Sigmoid colon (tissue), 7 donors: ENCODE results near the gene ZNF778. TPM values are rescaled to one million over a fixed set of nuclear protein-coding genes. Genes with fewer than 3 reads are reported as not detected.
A peak's percentile ranks its signal among the peaks of the same experiment; 100 is the strongest.

Experiments
- DNase-seq: peaks from one replicate; pipeline ENCODE4 v3.0.0-alpha.2; 2019
- H3K27ac ChIP-seq, 4 donors: fragments of 200-600 bp; sonication (generic); one replicate each; pipeline ENCODE4 v1.5.1; 2016 to 2019; ENCODE audit warnings: mild to moderate bottlenecking in 1 of 4
- H3K27me3 ChIP-seq, 3 donors: fragments of 200-600 bp; sonication (generic); one replicate each; pipeline ENCODE4 v1.5.1; 2019; ENCODE audit warnings: mild to moderate bottlenecking in 1 of 3
- H3K36me3 ChIP-seq, 4 donors: fragments of 200-600 bp; sonication (generic); one replicate each; pipeline ENCODE4 v1.5.1; 2016 to 2019
- H3K4me1 ChIP-seq, 4 donors: fragments of 200-600 bp; sonication (generic); one replicate each; pipeline ENCODE4 v1.5.1; 2017 to 2019
- H3K4me3 ChIP-seq, 4 donors: fragments of 200-600 bp; sonication (generic); one replicate each; pipeline ENCODE4 v1.5.1; 2017 to 2019; ENCODE audit warnings: mild to moderate bottlenecking in 2 of 4, moderate library complexity in 1 of 4
- H3K9me3 ChIP-seq, 4 donors: fragments of 200-600 bp in 3 of 4; sonication (generic) in 3 of 4; one replicate each; pipeline versions ENCODE4 v1.5.1 to v1.6.1; 2013 to 2019
- CTCF ChIP-seq, 4 experiments: fragments of 450-650 bp in 3 of 4; fragments of 200-600 bp in 1 of 4; IDR thresholded peaks; one replicate each; pipeline ENCODE4 v1.5.1; 2016 to 2019; ENCODE audit warnings: antibody characterized with exemption in 4 of 4, mild to moderate bottlenecking in 3 of 4, moderate library complexity in 2 of 4
- EP300 ChIP-seq, 4 donors: sonication (generic); formaldehyde crosslinking; IDR thresholded peaks; one replicate each; pipeline ENCODE4 v1.6.1; 2017; ENCODE audit warnings: antibody characterized with exemption in 4 of 4
- POLR2A ChIP-seq, 2 donors: fragments of 450-650 bp; IDR thresholded peaks; one replicate each; pipeline ENCODE4 v1.6.1; 2016; ENCODE audit warnings: antibody characterized with exemption in 2 of 2, mild to moderate bottlenecking in 2 of 2, moderate library complexity in 2 of 2
- POLR2AphosphoS5 ChIP-seq, 4 donors: sonication (generic); formaldehyde crosslinking; IDR thresholded peaks; one replicate each; pipeline ENCODE4 v1.6.1; 2017; ENCODE audit warnings: antibody characterized with exemption in 4 of 4
- WGBS, 2 donors: extraction: QIAGEN DNeasy Blood & Tissue Kit; methylation state at CpG; one replicate each; pipeline ENCODE4 v1.1.7; 2013; 5-methylcytosine and 5-hydroxymethylcytosine counted together
- intact Hi-C: fragments of 100-400 bp; cut with DNase I; formaldehyde crosslinking; loops from one replicate; pipeline ENCODE4 v1.15.1; 2023
- polyA plus RNA-seq, 3 donors: library from polyadenylated mRNA; stranded (reverse); fragments of 200-250 nt; gene quantifications; one replicate each; pipeline ENCODE4 v1.2.3, GENCODE V29; 2013
- total RNA-seq, 4 donors: library from RNA; depleted of rRNA; stranded (reverse); fragments of >200 nt; gene quantifications; one replicate each; pipeline ENCODE4 v1.1.0, GENCODE V29; 2016
- donor health status: healthy with polysubstance abuse.
- donor health status: Bipolar disorder and iron deficiency.
- donor health status: healthy.

ZNF778 gene
- total and polyA plus RNA-seq, 7 donors = 0.69 to 96.1 (median 12.2) TPM

- DNase-seq = no peak
- intact Hi-C loops = no loop called here
- peaks cover 40 to 87% (median 49%) of the 10 kb centered on the region in 4 donors for H3K36me3 ChIP-seq
- no peaks in the 10 kb centered on the region for H3K4me1 ChIP-seq
- no peak for TF ChIP-seq EP300 (IDR thresholded peaks at IDR 0.05)
- TF ChIP-seq POLR2AphosphoS5 (IDR thresholded peaks at IDR 0.05) = no peak
- no peak for TF ChIP-seq CTCF (IDR thresholded peaks at IDR 0.05)
- TF ChIP-seq POLR2A (IDR thresholded peaks at IDR 0.05) = no peak
- WGBS, 2 donors = 80 to 94% methylated on average over 27 of the region's 27 CpGs
- no peaks in the 10 kb centered on the region for H3K9me3 ChIP-seq
- peak overlapping the region in 1 of 4 donors; percentile 14 for H3K27ac ChIP-seq
- H3K4me3 ChIP-seq = no peak overlapping the region
- no peaks in the 10 kb centered on the region for H3K27me3 ChIP-seq
Observed at GRCh38 chr16:89269805-89270665, 52.5 kb downstream of the ZNF778 start.

GRCh38 chr16:89270666-89271345, 53.3 kb downstream of the ZNF778 start:
- Histone ChIP-seq H3K9me3 (no peaks in the 10 kb centered on the region), H3K27me3 (no peaks in the 10 kb centered on the region), H3K4me3 (no peak overlapping the region), H3K27ac (no peak overlapping the region), H3K4me1 (no peaks in the 10 kb centered on the region), H3K36me3 (peaks cover 40 to 87% (median 51%) of the 10 kb centered on the region in 4 donors)
- 97% methylated on average over 32 of the region's 32 CpGs for WGBS, 2 donors
- no peak for DNase-seq
- intact Hi-C loops = no loop called here
- TF ChIP-seq CTCF (IDR thresholded peaks at IDR 0.05) = no peak
- no peak for TF ChIP-seq POLR2A (IDR thresholded peaks at IDR 0.05)
- no peak for TF ChIP-seq POLR2AphosphoS5 (IDR thresholded peaks at IDR 0.05)
- TF ChIP-seq EP300 (IDR thresholded peaks at IDR 0.05) = no peak

- H3K4me3 ChIP-seq = no peak overlapping the region
- no peaks in the 10 kb centered on the region for H3K4me1 ChIP-seq
- intact Hi-C loops = no loop called here
- H3K36me3 ChIP-seq = peaks cover 35 to 85% (median 43%) of the 10 kb centered on the region in 4 donors
- H3K9me3 ChIP-seq = no peaks in the 10 kb centered on the region
- 97 to 98% methylated on average over 6 of the region's 6 CpGs for WGBS, 2 donors
- no peak overlapping the region for H3K27ac ChIP-seq
- no peak for DNase-seq
- TF ChIP-seq POLR2A (IDR thresholded peaks at IDR 0.05) (no peak), EP300 (IDR thresholded peaks at IDR 0.05) (no peak), POLR2AphosphoS5 (IDR thresholded peaks at IDR 0.05) (no peak), CTCF (IDR thresholded peaks at IDR 0.05) (no peak)
- no peaks in the 10 kb centered on the region for H3K27me3 ChIP-seq
Observed at GRCh38 chr16:89272631-89273030, 55.1 kb downstream of the ZNF778 start.

GRCh38 chr16:89273741-89274472, 56.4 kb downstream of the ZNF778 start:
- no peaks in the 10 kb centered on the region for H3K27me3 ChIP-seq
- no peaks in the 10 kb centered on the region for H3K4me1 ChIP-seq
- DNase-seq = no peak
- H3K9me3 ChIP-seq = no peaks in the 10 kb centered on the region
- TF ChIP-seq POLR2A (IDR thresholded peaks at IDR 0.05) (no peak), CTCF (IDR thresholded peaks at IDR 0.05) (no peak), EP300 (IDR thresholded peaks at IDR 0.05) (no peak), POLR2AphosphoS5 (IDR thresholded peaks at IDR 0.05) (no peak)
- no peak overlapping the region for H3K4me3 ChIP-seq
- 93 to 95% methylated on average over 19 of the region's 19 CpGs for WGBS, 2 donors
- no peak overlapping the region for H3K27ac ChIP-seq
- intact Hi-C loops = no loop called here
- H3K36me3 ChIP-seq = peaks cover 35 to 93% (median 47%) of the 10 kb centered on the region in 4 donors
